ENCODE measurements around the gene HDAC8.
"Not testable (repeated sequence)": the region's sequence is repeated elsewhere in the genome, so short reads cannot be mapped to it uniquely, and the experiment has no call there.

HDAC8 gene

GRCh38 chrX:72440764-72441163 is 131.9 kb downstream of the HDAC8 start:
- not testable (repeated sequence) for DNase-seq

GRCh38 chrX:72436010-72436409 is 136.6 kb downstream of the HDAC8 start:
- no peak for DNase-seq

- no peak for DNase-seq
Measured at GRCh38 chrX:72430405-72430968, 142.2 kb downstream of the HDAC8 start.

- DNase-seq: no peak
Measured at GRCh38 chrX:72421797-72422196, 150.8 kb downstream of the HDAC8 start.

GRCh38 chrX:72409993-72410392 is 162.7 kb downstream of the HDAC8 start:
- DNase-seq: no peak

GRCh38 chrX:72408885-72409284 is 163.8 kb downstream of the HDAC8 start:
- no peak for DNase-seq

GRCh38 chrX:72405136-72405535 is 167.5 kb downstream of the HDAC8 start:
- not testable (repeated sequence) for DNase-seq

GRCh38 chrX:72402614-72403013 is 170.0 kb downstream of the HDAC8 start:
- no peak for DNase-seq

GRCh38 chrX:72399816-72400215 is 172.8 kb downstream of the HDAC8 start:
- DNase-seq: no peak

- DNase-seq: no peak
Measured at GRCh38 chrX:72396117-72396516, 176.5 kb downstream of the HDAC8 start.

- no peak for DNase-seq
Measured at GRCh38 chrX:72395237-72395636, 177.4 kb downstream of the HDAC8 start.

GRCh38 chrX:72394518-72395170 is 178.0 kb downstream of the HDAC8 start:
- no peak for DNase-seq

GRCh38 chrX:72393836-72394517 is 178.7 kb downstream of the HDAC8 start:
- DNase-seq: no peak

GRCh38 chrX:72392816-72393800 is 179.5 kb downstream of the HDAC8 start:
- no peak for DNase-seq

GRCh38 chrX:72392042-72392441 is 180.6 kb downstream of the HDAC8 start:
- no peak for DNase-seq

GRCh38 chrX:72387247-72387646 is 185.4 kb downstream of the HDAC8 start:
- DNase-seq: no peak

GRCh38 chrX:72382202-72382595 is 190.4 kb downstream of the HDAC8 start:
- no peak for DNase-seq

- no peak for DNase-seq
Measured at GRCh38 chrX:72381439-72382201, 191.0 kb downstream of the HDAC8 start.

GRCh38 chrX:72376124-72376523 is 196.5 kb downstream of the HDAC8 start:
- DNase-seq: no peak

- no peak for DNase-seq
Measured at GRCh38 chrX:72373136-72373535, 199.5 kb downstream of the HDAC8 start.

GRCh38 chrX:72372735-72373134 is 199.9 kb downstream of the HDAC8 start:
- no peak for DNase-seq

GRCh38 chrX:72371405-72371804 is 201.2 kb downstream of the HDAC8 start:
- DNase-seq: no peak

Measured in NCI-H1105 (cell line).